ENCODE results near the gene FOXE1.

FOXE1 gene

DNA sequence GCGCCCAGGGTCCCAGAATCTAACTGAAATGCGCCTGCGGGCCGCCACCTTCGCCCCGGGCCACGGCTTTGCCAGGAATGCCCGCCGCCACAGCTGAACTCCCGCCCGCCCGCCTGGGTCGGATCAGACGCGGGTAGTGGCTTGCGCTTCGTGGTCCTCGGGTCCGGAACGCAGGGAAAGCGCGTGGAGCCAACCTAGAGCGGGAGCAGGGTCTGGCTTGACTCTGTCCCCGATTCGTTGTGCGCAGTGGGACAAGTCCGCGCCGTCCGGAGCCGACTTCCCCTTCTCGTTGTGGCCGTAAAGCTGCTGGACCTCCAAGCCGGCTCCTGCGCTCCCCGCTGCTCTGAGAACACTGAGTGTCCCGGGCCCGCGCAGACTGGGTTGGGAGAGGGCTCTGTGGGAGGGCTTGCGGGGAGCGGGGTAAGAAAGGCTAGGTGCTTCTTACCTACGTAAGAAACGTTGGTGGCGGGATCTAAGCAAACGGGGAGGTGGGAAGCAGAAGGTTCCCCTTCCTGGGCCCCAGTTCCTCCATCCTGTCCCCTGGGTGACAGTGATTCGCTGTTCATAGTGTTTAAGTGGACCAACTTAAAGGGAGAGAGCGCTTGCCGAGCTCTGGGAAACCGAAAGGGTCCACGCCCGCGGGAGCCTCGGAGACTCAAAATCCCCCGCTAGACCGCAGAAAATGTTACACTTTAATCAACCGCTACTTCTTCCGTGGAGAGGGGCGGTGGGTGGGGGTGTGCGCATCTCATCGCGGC is 4.4 kb upstream of the FOXE1 start:
- Histone ChIP-seq H3K4me3 (ENCODE audit: low read length) (peak overlapping the region; percentile 33), H3K27ac (ENCODE audit: low read depth, low read length) (no peak overlapping the region), H3K27me3 (ENCODE audit: insufficient read depth, low read length) (peaks cover 94% of the 10 kb centered on the region), H3K4me1 (ENCODE audit: insufficient read depth, low read length) (no peaks in the 10 kb centered on the region; the same call in 1 of the 2 replicates), H3K9me3 (ENCODE audit: insufficient read depth, low read depth, low read length) (no peaks in the 10 kb centered on the region), H3K36me3 (ENCODE audit: insufficient read depth, low read length) (no peaks in the 10 kb centered on the region), H3K9ac (ENCODE audit: low read depth, low read length) (no peak overlapping the region)
- 5% methylated on average over 61 of the region's 61 CpGs for WGBS

DNA sequence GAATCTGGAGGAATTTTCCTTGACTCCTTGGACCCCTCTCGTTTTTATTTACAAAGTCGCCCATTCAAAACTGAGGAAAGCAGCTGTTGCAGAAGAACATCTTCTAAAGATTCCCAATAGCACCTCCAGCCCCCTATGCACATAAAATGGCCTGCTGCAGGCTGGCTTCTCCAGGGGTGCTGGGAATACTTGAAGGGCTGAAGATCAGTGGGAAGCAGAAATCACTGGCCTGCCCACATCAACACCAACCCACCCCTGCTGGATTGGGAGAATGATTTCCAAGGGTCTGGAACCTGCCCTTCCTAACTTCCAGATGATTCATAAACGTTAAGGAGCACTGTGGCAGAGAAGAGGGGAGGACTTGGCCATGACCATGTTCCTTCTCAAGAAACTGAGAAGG is 3.0 kb upstream of the FOXE1 start:
- no peaks in the 10 kb centered on the region for H3K9me3 ChIP-seq (ENCODE audit: insufficient read depth, low read depth, low read length)
- WGBS = 30% methylated on average over 3 of the region's 3 CpGs
- H3K27ac ChIP-seq (ENCODE audit: low read depth, low read length) = no peak overlapping the region
- H3K4me3 ChIP-seq (ENCODE audit: low read length) = no peak overlapping the region
- peaks cover 1% of the 10 kb centered on the region for H3K4me1 ChIP-seq (ENCODE audit: insufficient read depth, low read length)
- no peak overlapping the region for H3K9ac ChIP-seq (ENCODE audit: low read depth, low read length)
- H3K36me3 ChIP-seq (ENCODE audit: insufficient read depth, low read length) = no peaks in the 10 kb centered on the region
- peaks cover 100% of the 10 kb centered on the region for H3K27me3 ChIP-seq (ENCODE audit: insufficient read depth, low read length)

DNA sequence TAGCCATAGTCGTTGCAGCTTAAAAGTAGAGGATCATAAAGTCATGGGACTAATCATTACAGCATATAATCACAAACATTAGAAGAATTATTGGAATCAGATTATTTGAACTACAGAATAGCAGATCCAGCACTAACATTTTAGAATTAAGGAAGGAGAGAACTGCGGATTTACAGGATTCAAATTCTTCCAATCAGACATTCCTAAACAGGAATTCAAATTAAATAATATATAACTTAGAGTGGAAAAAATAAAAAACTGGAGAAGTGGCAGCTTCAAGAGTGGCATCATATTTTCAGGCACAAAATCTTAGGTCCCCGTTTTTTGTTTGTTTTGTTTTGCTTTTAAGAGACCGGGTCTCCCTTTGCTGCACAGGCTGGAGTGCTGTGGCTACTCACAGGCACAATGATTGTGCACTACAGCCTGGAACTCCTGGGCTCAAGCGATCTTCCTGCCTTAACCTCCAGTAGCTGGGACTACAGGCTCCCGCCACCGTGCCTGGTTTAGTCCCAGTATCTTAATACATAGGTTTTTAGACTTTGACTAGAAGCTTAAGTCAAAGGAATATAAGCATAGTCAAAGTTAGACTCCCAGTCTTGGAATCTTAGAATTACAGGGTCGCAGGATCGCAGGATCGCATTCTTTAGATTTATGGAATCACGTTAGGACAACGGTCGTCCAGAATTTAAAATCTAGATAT is 2.1 kb upstream of the FOXE1 start:
- Histone ChIP-seq H3K9me3 (ENCODE audit: insufficient read depth, low read depth, low read length) (no peaks in the 10 kb centered on the region), H3K27ac (ENCODE audit: low read depth, low read length) (no peak overlapping the region), H3K4me3 (ENCODE audit: low read length) (no peak overlapping the region), H3K9ac (ENCODE audit: low read depth, low read length) (no peak overlapping the region), H3K27me3 (ENCODE audit: insufficient read depth, low read length) (peaks cover 100% of the 10 kb centered on the region), H3K36me3 (ENCODE audit: insufficient read depth, low read length) (no peaks in the 10 kb centered on the region), H3K4me1 (ENCODE audit: insufficient read depth, low read length) (peaks cover 5% of the 10 kb centered on the region)
- 16% methylated on average over 11 of the region's 13 CpGs for WGBS

DNA sequence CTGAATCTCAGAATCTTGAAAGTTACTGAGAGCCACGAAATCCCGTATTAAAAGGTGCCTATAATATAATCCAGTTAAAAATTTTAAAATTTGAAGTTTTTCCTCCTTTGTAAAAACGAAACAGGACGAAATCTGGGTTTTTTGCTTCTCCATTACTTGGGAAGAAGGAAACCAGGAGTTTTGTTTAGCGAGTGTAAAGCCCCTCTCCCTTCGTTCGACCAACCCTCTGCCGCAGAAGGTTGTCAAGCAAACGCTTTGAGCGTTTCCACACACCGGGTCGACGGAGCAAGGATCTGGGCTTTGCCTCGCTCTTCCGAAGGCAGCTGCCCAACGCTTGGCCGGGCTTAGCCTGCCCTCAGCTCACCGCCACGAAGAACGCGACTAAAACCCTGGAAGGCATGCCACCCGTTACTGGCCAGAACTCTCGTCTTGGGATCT is 1.6 kb upstream of the FOXE1 start:
- Histone ChIP-seq H3K27me3 (ENCODE audit: insufficient read depth, low read length) (peaks cover 100% of the 10 kb centered on the region), H3K9me3 (ENCODE audit: insufficient read depth, low read depth, low read length) (no peaks in the 10 kb centered on the region), H3K4me1 (ENCODE audit: insufficient read depth, low read length) (peaks cover 5% of the 10 kb centered on the region), H3K4me3 (ENCODE audit: low read length) (peak overlapping the region; percentile 16; the same call in 1 of the 2 replicates), H3K27ac (ENCODE audit: low read depth, low read length) (no peak overlapping the region), H3K36me3 (ENCODE audit: insufficient read depth, low read length) (no peaks in the 10 kb centered on the region), H3K9ac (ENCODE audit: low read depth, low read length) (no peak overlapping the region)
- 2% methylated on average over 21 of the region's 23 CpGs for WGBS

DNA sequence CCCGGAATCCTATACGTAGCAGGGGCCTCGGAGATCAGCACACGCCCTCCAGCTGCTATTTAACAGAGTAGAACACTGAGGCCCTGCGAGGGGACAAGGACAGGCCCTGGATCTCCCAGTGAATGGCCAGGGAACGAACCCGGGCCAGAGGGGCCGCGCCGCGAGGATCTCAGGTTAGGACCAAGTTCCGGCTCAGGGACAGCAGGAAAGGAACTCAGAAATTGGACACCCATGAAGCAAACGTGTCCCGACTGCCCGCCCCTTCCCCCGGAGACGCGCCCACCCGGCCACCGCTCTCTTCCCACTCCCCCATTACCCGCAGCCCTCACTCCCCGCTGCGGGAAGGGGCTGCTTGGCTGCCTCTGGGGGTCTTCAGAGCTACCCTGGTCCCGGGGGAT is 1.0 kb upstream of the FOXE1 start:
- Histone ChIP-seq H3K36me3 (ENCODE audit: insufficient read depth, low read length) (no peaks in the 10 kb centered on the region), H3K27me3 (ENCODE audit: insufficient read depth, low read length) (peaks cover 100% of the 10 kb centered on the region), H3K4me3 (ENCODE audit: low read length) (peak overlapping the region; percentile 43; the same call in 1 of the 2 replicates)

DNA sequence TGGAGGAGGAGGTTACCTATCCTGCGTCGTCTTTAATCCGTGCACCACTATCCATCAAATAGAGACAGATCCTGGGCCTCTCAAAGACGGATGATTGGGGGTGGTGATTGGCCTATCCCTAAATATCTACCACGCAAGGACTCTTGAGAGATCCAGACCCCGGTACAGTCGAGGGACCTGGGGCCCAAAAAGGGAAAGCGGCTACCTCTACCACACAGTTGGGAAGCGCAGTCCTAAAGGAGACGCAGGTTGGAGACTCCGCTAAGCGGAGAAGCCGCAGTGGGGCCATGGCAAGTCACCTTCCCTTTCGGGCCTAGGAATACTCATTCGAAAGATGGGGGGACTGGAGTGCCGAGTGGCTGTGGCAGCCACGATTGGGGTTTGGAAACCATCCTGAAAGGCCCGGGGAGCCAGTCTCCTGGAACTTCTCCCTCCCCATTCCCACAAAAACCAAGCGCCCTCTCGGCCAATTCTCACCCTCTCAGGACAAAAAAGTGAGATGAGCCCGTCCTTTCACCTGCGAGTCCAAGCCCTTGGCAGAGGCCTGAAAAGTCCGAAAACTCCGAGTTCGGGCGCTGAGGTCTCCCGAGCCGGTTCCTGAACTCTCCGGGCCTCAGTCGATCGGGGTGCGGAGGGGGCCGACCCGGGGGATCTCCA is 499 bp upstream of the FOXE1 start:
- Histone ChIP-seq H3K9ac (ENCODE audit: low read depth, low read length) (no peak overlapping the region), H3K4me3 (ENCODE audit: low read length) (peak overlapping the region; percentile 43; the same call in 1 of the 2 replicates), H3K27ac (ENCODE audit: low read depth, low read length) (no peak overlapping the region), H3K4me1 (ENCODE audit: insufficient read depth, low read length) (peaks cover 8% of the 10 kb centered on the region), H3K36me3 (ENCODE audit: insufficient read depth, low read length) (no peaks in the 10 kb centered on the region), H3K9me3 (ENCODE audit: insufficient read depth, low read depth, low read length) (no peaks in the 10 kb centered on the region), H3K27me3 (ENCODE audit: insufficient read depth, low read length) (peaks cover 100% of the 10 kb centered on the region)
- whole genome bisulfite sequencing = 2% methylated on average over 31 of the region's 34 CpGs

More for the DNA sequence above, 1.0 kb upstream of the FOXE1 start:
- Histone ChIP-seq H3K27ac (ENCODE audit: low read depth, low read length) (no peak overlapping the region), H3K9ac (ENCODE audit: low read depth, low read length) (no peak overlapping the region), H3K4me1 (ENCODE audit: insufficient read depth, low read length) (peaks cover 5% of the 10 kb centered on the region), H3K9me3 (ENCODE audit: insufficient read depth, low read depth, low read length) (no peaks in the 10 kb centered on the region)
- WGBS = under 1% methylated on average over 23 of the region's 24 CpGs

DNA sequence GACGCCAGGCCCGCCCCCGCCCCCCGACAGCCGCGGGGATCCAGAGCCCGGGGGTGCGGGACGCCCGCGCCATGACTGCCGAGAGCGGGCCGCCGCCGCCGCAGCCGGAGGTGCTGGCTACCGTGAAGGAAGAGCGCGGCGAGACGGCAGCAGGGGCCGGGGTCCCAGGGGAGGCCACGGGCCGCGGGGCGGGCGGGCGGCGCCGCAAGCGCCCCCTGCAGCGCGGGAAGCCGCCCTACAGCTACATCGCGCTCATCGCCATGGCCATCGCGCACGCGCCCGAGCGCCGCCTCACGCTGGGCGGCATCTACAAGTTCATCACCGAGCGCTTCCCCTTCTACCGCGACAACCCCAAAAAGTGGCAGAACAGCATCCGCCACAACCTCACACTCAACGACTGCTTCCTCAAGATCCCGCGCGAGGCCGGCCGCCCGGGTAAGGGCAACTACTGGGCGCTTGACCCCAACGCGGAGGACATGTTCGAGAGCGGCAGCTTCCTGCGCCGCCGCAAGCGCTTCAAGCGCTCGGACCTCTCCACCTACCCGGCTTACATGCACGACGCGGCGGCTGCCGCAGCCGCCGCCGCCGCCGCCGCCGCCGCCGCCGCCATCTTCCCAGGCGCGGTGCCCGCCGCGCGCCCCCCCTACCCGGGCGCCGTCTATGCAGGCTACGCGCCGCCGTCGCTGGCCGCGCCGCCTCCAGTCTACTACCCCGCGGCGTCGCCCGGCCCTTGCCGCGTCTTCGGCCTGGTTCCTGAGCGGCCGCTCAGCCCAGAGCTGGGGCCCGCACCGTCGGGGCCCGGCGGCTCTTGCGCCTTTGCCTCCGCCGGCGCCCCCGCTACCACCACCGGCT is 1.0 kb downstream of the FOXE1 start:
- no peaks in the 10 kb centered on the region for H3K36me3 ChIP-seq (ENCODE audit: insufficient read depth, low read length)
- peaks cover 100% of the 10 kb centered on the region for H3K27me3 ChIP-seq (ENCODE audit: insufficient read depth, low read length)
- H3K9me3 ChIP-seq (ENCODE audit: insufficient read depth, low read depth, low read length) = no peaks in the 10 kb centered on the region
- no peak overlapping the region for H3K9ac ChIP-seq (ENCODE audit: low read depth, low read length)
- no peak overlapping the region for H3K27ac ChIP-seq (ENCODE audit: low read depth, low read length)
- WGBS = under 1% methylated on average over 125 of the region's 125 CpGs
- peaks cover 22% of the 10 kb centered on the region for H3K4me1 ChIP-seq (ENCODE audit: insufficient read depth, low read length)
- peak overlapping the region; percentile 43 for H3K4me3 ChIP-seq (ENCODE audit: low read length)

DNA sequence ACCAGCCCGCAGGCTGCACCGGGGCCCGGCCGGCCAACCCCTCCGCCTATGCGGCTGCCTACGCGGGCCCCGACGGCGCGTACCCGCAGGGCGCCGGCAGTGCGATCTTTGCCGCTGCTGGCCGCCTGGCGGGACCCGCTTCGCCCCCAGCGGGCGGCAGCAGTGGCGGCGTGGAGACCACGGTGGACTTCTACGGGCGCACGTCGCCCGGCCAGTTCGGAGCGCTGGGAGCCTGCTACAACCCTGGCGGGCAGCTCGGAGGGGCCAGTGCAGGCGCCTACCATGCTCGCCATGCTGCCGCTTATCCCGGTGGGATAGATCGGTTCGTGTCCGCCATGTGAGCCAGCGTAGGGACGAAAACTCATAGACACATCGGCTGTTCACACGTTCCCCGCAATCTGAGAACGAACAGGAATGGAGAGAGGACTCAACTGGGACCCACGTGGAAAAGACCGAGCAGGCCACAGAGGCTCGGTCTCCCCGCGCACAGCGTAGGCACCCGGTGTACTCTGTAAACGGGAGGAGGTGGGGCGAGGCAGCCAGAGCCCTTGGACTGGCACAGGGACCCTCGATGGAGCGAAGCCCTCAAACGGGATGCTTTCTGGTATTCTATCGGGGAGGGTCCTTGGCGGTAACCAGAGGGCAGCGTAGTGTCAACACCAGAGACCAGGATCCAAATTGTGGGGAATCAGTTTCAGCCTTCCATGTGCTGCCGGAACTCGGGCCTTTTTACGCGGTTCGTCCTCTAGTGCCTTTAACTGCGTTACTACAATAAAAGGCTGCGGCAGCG is 1.9 kb downstream of the FOXE1 start:
- Histone ChIP-seq H3K36me3 (ENCODE audit: insufficient read depth, low read length) (no peaks in the 10 kb centered on the region), H3K4me1 (ENCODE audit: insufficient read depth, low read length) (peaks cover 22% of the 10 kb centered on the region), H3K27ac (ENCODE audit: low read depth, low read length) (no peak overlapping the region), H3K9ac (ENCODE audit: low read depth, low read length) (no peak overlapping the region), H3K9me3 (ENCODE audit: insufficient read depth, low read depth, low read length) (no peaks in the 10 kb centered on the region), H3K27me3 (ENCODE audit: insufficient read depth, low read length) (peaks cover 100% of the 10 kb centered on the region), H3K4me3 (ENCODE audit: low read length) (peak overlapping the region; percentile 15; the same call in 1 of the 2 replicates)
- 5% methylated on average over 71 of the region's 71 CpGs for WGBS

DNA sequence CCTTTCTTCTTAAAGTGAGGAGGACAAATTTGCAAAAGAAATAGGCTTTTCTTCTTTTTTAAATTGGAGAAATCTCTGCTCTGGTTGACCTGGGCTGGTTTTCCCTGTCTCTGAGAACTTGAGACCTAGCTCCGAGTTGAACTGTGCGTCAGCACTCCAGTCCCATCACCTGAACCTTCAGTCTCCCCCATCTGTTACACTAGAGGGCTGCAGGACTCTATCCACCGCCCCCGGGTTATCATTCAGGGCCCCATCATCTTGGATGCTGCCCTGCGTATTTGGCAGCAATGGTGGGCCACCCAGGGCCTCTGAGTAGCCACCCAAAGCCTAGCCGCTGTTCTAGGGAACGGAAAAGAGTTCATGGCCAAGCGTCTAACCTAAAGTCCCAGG is 2.5 kb downstream of the FOXE1 start:
- peaks cover 100% of the 10 kb centered on the region for H3K27me3 ChIP-seq (ENCODE audit: insufficient read depth, low read length)
- no peak overlapping the region for H3K9ac ChIP-seq (ENCODE audit: low read depth, low read length)
- H3K4me3 ChIP-seq (ENCODE audit: low read length) = no peak overlapping the region; the same call in 1 of the 2 replicates
- no peaks in the 10 kb centered on the region for H3K9me3 ChIP-seq (ENCODE audit: insufficient read depth, low read depth, low read length)
- no peak overlapping the region for H3K27ac ChIP-seq (ENCODE audit: low read depth, low read length)
- H3K36me3 ChIP-seq (ENCODE audit: insufficient read depth, low read length) = no peaks in the 10 kb centered on the region
- WGBS = 12% methylated on average over 8 of the region's 8 CpGs
- H3K4me1 ChIP-seq (ENCODE audit: insufficient read depth, low read length) = peaks cover 22% of the 10 kb centered on the region

DNA sequence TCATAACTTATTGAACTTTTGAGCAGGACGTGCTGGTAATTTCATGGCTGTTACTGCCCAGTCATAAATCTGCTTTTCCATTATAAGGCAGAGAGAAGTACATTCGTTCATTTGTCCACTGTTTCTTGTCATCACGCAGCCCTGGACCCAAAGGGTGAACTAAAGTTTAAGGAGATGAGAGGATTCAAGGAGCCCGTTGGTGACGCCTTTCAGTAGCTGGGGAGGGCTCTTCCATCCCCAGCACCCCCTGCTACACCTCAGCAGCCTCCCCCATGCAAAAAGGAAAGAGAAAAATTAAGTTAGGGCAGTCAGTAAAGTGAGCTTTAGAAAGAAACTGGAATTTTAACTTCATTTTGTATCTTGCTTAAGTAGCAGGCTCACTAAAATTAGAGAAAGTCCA is 2.9 kb downstream of the FOXE1 start:
- Histone ChIP-seq H3K27ac (ENCODE audit: low read depth, low read length) (no peak overlapping the region), H3K9ac (ENCODE audit: low read depth, low read length) (no peak overlapping the region), H3K27me3 (ENCODE audit: insufficient read depth, low read length) (peaks cover 100% of the 10 kb centered on the region), H3K36me3 (ENCODE audit: insufficient read depth, low read length) (no peaks in the 10 kb centered on the region), H3K4me1 (ENCODE audit: insufficient read depth, low read length) (peaks cover 22% of the 10 kb centered on the region), H3K9me3 (ENCODE audit: insufficient read depth, low read depth, low read length) (no peaks in the 10 kb centered on the region), H3K4me3 (ENCODE audit: low read length) (no peak overlapping the region)
- 46% methylated on average over 3 of the region's 5 CpGs for WGBS
